Uterus (tissue), 4 donors: ENCODE measurements around the gene CYP2J2. TPM values are rescaled to one million over a fixed set of nuclear protein-coding genes. Genes with fewer than 3 reads are reported as not detected.

Experiments used
- DNase-seq, 2 donors: peaks; one replicate each; pipeline ENCODE4 v3.0.0-alpha.2; 2019 to 2020
- H3K27ac ChIP-seq, 2 donors: fragments of 200-600 bp; sonication (generic); 1 replicate in 1 of 2; 2 replicates in 1 of 2; pipeline ENCODE4 v1.5.1; 2016 to 2018
- H3K27me3 ChIP-seq, 2 donors: fragments of 200-600 bp; sonication (generic); one replicate each; pipeline ENCODE4 v1.5.1; 2018 to 2019; ENCODE audit warnings: control low read depth in 1 of 2
- H3K36me3 ChIP-seq, 2 donors: fragments of 200-600 bp; sonication (generic); one replicate each; pipeline ENCODE4 v1.5.1; 2019; ENCODE audit warnings: control low read depth in 1 of 2
- H3K4me1 ChIP-seq, 2 donors: fragments of 200-600 bp; sonication (generic); one replicate each; pipeline ENCODE4 v1.5.1; 2018 to 2019; ENCODE audit warnings: control low read depth in 1 of 2
- H3K4me3 ChIP-seq, 2 donors: fragments of 200-600 bp; sonication (generic); 1 replicate in 1 of 2; 2 replicates in 1 of 2; pipeline ENCODE4 v1.5.1; 2018 to 2019; ENCODE audit warnings: mild to moderate bottlenecking in 1 of 2
- H3K9me3 ChIP-seq, 2 donors: fragments of 200-600 bp; sonication (generic); one replicate each; pipeline ENCODE4 v1.5.1; 2019; ENCODE audit warnings: control low read depth in 1 of 2
- CTCF ChIP-seq, 4 experiments: fragments of 200-600 bp in 2 of 4; fragments of 450-650 bp in 2 of 4; sonication (generic) in 2 of 4; IDR thresholded peaks; one replicate each; pipeline ENCODE4 v1.5.1; 2016 to 2019; ENCODE audit warnings: antibody characterized with exemption in 4 of 4, mild to moderate bottlenecking in 2 of 4, moderate library complexity in 1 of 4
- POLR2A ChIP-seq, 2 donors: fragments of 450-650 bp; IDR thresholded peaks; one replicate each; pipeline ENCODE4 v1.6.1; 2016; ENCODE audit warnings: antibody characterized with exemption in 2 of 2, mild to moderate bottlenecking in 1 of 2, moderate library complexity in 1 of 2
- intact Hi-C: fragments of 100-400 bp; cut with DNase I; formaldehyde crosslinking; loops from one replicate; pipeline ENCODE4 v1.15.1; 2023; ENCODE audit warnings: low total_unique reads
- total RNA-seq, 4 donors: library from RNA; depleted of rRNA in 3 of 4; stranded (reverse); fragments of >200 nt in 3 of 4; gene quantifications; one replicate each; pipeline versions ENCODE4 v1.1.0 to v1.2.4, GENCODE V29; 2014 to 2023
- donor health status: DM: yes; HTN: yes; CAD: no.

The CYP2J2 gene
- total RNA-seq, 4 donors from 2014 or later, result 0.28 TPM; not detected in 3

- Histone ChIP-seq H3K4me1 (no peaks in the 10 kb centered on the region), H3K27me3 (no peaks in the 10 kb centered on the region), H3K4me3 (no peak overlapping the region), H3K36me3 (no peaks in the 10 kb centered on the region), H3K27ac (no peak overlapping the region), H3K9me3 (no peaks in the 10 kb centered on the region)
- intact Hi-C loops, result no loop called here
- DNase-seq, result no peak
- TF ChIP-seq POLR2A (IDR thresholded peaks at IDR 0.05), result no peak
- no peak for TF ChIP-seq CTCF (IDR thresholded peaks at IDR 0.05)
Measured at GRCh38 chr1:59906931-59907330, 19.6 kb downstream of the CYP2J2 start.

GRCh38 chr1:59903141-59903754 is 23.3 kb downstream of the CYP2J2 start:
- no peaks in the 10 kb centered on the region for H3K9me3 ChIP-seq
- intact Hi-C loops, result no loop called here
- no peak for TF ChIP-seq CTCF (IDR thresholded peaks at IDR 0.05)
- no peak for TF ChIP-seq POLR2A (IDR thresholded peaks at IDR 0.05)
- H3K36me3 ChIP-seq, result no peaks in the 10 kb centered on the region
- no peaks in the 10 kb centered on the region for H3K27me3 ChIP-seq
- no peak overlapping the region for H3K27ac ChIP-seq
- no peak overlapping the region for H3K4me3 ChIP-seq
- no peak for DNase-seq
- no peaks in the 10 kb centered on the region for H3K4me1 ChIP-seq

- H3K27ac ChIP-seq, result no peak overlapping the region
- no peaks in the 10 kb centered on the region for H3K27me3 ChIP-seq
- no peak for TF ChIP-seq POLR2A (IDR thresholded peaks at IDR 0.05)
- TF ChIP-seq CTCF (IDR thresholded peaks at IDR 0.05), result no peak
- no peaks in the 10 kb centered on the region for H3K4me1 ChIP-seq
- no peaks in the 10 kb centered on the region for H3K9me3 ChIP-seq
- no peak overlapping the region for H3K4me3 ChIP-seq
- intact Hi-C loops, result no loop called here
- no peak for DNase-seq
- H3K36me3 ChIP-seq, result no peaks in the 10 kb centered on the region
Measured at GRCh38 chr1:59901770-59902388, 24.7 kb downstream of the CYP2J2 start.

GRCh38 chr1:59900640-59901039 is 25.9 kb downstream of the CYP2J2 start:
- intact Hi-C loops, result no loop called here
- TF ChIP-seq CTCF (IDR thresholded peaks at IDR 0.05) (no peak), POLR2A (IDR thresholded peaks at IDR 0.05) (no peak)
- H3K9me3 ChIP-seq, result no peaks in the 10 kb centered on the region
- H3K36me3 ChIP-seq, result no peaks in the 10 kb centered on the region
- H3K27ac ChIP-seq, result no peak overlapping the region
- H3K4me3 ChIP-seq, result no peak overlapping the region
- no peaks in the 10 kb centered on the region for H3K4me1 ChIP-seq
- no peak for DNase-seq
- no peaks in the 10 kb centered on the region for H3K27me3 ChIP-seq

- TF ChIP-seq POLR2A (IDR thresholded peaks at IDR 0.05) (no peak), CTCF (IDR thresholded peaks at IDR 0.05) (no peak)
- H3K27me3 ChIP-seq, result no peaks in the 10 kb centered on the region
- H3K4me3 ChIP-seq, result no peak overlapping the region
- H3K9me3 ChIP-seq, result no peaks in the 10 kb centered on the region
- no peaks in the 10 kb centered on the region for H3K36me3 ChIP-seq
- no peaks in the 10 kb centered on the region for H3K4me1 ChIP-seq
- no peak for DNase-seq
- intact Hi-C loops, result no loop called here
- no peak overlapping the region for H3K27ac ChIP-seq
Measured at GRCh38 chr1:59898927-59899326, 27.6 kb downstream of the CYP2J2 start.
